Measurements from ENCODE around the gene HNF1B.

GRCh38 chr17:37662353-37662752, 82.5 kb downstream of the HNF1B start:
- TF ChIP-seq EZH2 (IDR thresholded peaks at IDR 0.05; ENCODE audit: low read depth) (no peak), CTCF (conservative IDR thresholded peaks at IDR 0.05) (no peak)
